AG08396 (cell line): Measurements from ENCODE around the gene LGALS14.
"Not testable (repeated sequence)": the region's sequence is repeated elsewhere in the genome, so short reads cannot be mapped to it uniquely, and the experiment has no call there.

Source experiments
- DNase-seq: peaks from one replicate; pipeline ENCODE4 v3.0.0; 2012; ENCODE audit warnings: low spot score, mixed read lengths

The LGALS14 gene, protein sequence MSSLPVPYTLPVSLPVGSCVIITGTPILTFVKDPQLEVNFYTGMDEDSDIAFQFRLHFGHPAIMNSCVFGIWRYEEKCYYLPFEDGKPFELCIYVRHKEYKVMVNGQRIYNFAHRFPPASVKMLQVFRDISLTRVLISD

GRCh38 chr19:39704181-39705044 is at the start of gene LGALS14:
Gene LGALS14 (plus strand): TSS chr19:39704481. CDS start chr19:39704529, 48 bp downstream.
- DNase-seq, result no peak

DNA sequence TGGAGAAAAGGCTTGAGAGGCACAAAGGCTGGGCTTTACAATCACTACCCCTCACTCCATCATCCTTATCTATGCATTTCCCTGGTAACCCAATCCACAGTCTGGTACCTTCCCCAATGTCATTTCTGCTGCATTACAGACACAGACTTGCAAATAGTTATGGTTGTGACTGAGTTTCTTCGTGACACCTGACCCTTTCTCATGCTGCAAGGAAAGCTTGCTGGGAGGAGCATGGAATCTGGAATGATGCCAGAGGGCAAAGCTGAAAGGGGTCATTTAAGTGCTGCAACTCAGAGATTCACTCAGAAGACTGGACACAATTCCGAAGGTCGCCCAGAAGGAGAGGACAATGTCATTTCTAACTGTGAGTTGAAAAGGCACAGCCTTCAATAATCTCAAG is 48.7 kb upstream of the LGALS14 start, which contains the start of gene LGALS16:
Gene LGALS16 (plus strand): TSS at position 301 of the 400 bp plus-strand sequence. CDS start 49 bp downstream, at position 350.
- DNase-seq, result no peak

DNA sequence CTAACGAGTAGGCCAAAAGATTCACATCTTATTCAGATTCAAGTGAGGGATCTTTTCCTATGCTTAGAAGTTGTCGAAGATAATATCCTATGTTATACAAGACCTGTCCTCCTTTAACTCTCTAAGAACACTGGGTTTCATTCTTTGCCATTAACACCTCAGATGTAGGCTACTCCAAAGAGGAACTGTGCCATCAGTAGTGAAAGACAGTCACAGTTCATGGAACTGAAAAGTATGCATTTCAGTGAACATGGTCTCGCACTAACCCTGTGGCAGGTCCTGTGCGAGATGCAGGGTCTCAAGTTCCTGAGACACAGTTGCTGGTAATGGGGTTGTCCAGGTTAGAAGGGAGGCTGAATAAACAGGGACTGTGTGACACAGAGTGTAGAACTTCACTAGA is 44.5 kb upstream of the LGALS14 start:
- DNase-seq, result no peak

- no peak for DNase-seq
Measured at GRCh38 chr19:39660661-39661060, 43.6 kb upstream of the LGALS14 start.

DNA sequence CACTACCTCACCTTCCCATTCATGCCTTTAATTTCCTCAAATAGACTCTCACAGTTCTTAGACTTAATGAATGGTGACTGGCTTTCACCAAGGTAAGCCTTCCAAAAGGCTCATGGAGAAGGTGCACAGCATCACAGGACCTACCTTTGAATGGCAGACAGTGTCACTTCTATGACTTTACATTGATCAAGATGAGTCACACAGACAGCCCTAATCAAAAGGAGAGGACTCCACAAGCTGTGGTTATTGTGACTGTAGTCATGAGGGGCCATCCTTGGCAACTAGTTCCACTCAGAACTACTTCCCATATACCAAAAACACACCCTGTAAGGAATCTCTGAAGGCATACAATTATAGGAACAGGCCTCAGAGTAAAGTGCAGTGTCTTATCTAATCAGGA is 42.7 kb upstream of the LGALS14 start:
- DNase-seq, result no peak

DNA sequence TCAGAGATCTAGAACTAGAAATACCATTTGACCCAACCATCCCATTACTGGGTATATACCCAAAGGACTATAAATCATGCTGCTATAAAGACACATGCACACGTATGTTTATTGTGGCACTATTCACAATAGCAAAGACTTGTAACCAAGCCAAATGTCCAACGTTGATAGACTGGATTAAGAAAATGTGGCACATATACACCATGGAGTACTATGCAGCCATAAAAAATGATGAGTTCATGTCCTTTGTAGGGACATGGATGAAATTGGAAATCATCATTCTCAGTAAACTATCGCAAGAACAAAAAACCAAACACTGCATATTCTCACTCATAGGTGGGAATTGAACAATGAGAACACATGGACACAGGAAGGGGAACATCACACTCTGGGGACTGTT is 34.4 kb upstream of the LGALS14 start:
- DNase-seq, result not testable (repeated sequence)

GRCh38 chr19:39670998-39671397 is 33.3 kb upstream of the LGALS14 start:
- no peak for DNase-seq

- DNase-seq, result peak; percentile 28
Measured at GRCh38 chr19:39671739-39672363, 32.4 kb upstream of the LGALS14 start.

DNA sequence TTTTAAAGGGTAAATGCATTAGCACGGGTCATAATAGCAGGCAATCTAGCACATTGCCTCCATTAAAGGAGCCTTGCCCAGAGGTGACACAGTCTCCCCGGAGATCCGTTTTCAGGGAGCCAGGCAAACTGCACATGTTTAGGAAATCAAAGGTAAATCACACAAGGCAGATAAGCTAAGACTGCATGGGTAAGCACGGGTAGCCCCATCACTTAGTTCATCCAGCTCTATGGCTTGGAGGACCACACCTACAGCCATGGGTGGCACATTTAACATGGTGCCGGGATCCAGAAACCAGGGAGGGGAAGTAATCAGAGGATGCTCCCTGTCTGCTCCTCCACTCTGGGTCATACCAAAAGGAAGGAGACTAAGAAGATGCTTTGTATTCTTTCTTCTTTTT is 31.8 kb upstream of the LGALS14 start:
- no peak for DNase-seq

DNA sequence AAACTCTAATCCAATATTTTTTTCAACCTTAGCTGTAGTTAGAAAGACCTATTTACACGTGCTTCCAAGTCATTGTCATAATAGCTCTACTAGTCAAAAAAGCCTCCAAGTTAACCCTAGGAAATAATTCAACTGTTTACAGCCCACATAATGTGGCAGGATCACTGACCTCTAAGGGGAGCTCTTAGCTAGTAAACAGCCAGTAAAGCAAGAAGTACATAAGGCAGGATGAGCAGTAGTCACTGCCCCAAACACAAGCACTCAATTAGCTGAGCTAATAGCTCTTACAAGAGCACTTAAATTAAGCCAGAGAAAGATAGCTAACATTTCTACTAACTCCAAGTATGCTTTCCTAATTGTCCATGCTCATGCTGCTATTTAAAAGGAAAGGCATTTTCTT is 30.4 kb upstream of the LGALS14 start:
- not testable (repeated sequence) for DNase-seq

- no peak for DNase-seq
Measured at GRCh38 chr19:39676004-39676403, 28.3 kb upstream of the LGALS14 start.

DNA sequence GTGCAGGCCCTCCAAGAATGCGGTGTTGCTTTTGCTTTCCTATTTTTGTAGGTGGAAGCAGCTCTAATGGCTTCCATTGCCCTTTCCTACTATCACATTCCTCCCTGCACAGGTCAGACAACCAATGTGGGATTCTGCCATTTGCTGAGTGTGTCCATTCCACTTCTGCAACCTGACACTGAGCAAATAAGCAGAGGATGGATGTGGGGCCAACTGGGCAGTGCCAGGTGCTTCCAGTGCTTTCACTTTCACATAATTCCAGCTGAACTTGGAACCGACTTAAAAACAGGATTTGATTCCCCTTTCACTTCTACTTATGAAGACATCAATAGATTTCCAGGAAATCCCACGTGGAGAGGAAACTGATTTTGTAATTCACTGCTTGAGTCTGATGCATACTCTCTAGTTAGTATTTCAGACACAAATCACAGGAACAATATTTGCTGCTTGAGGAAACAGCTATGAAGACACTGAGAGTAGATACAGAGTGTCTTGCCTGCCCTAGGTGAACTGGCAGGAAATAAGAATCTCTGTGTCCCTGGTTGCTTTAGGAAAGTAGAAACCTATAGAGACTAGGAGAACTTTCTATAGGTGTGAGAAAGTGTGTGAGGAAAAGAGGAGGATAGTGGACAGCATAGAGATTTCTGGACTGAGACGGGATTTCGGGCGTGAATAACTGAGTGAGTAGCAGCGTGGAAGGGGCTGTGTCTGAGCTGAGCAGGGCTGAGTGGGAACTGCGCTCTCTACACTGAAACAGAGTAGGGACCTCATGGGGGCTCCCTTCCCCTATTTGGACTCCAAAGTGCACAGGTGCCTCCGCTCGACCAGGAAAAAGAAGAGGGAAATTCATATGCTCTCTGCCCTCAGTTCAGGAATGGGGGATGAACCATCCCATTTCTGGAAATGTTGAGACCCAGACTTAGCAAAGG is 26.1 kb upstream of the LGALS14 start:
- peak; percentile 7 for DNase-seq

DNA sequence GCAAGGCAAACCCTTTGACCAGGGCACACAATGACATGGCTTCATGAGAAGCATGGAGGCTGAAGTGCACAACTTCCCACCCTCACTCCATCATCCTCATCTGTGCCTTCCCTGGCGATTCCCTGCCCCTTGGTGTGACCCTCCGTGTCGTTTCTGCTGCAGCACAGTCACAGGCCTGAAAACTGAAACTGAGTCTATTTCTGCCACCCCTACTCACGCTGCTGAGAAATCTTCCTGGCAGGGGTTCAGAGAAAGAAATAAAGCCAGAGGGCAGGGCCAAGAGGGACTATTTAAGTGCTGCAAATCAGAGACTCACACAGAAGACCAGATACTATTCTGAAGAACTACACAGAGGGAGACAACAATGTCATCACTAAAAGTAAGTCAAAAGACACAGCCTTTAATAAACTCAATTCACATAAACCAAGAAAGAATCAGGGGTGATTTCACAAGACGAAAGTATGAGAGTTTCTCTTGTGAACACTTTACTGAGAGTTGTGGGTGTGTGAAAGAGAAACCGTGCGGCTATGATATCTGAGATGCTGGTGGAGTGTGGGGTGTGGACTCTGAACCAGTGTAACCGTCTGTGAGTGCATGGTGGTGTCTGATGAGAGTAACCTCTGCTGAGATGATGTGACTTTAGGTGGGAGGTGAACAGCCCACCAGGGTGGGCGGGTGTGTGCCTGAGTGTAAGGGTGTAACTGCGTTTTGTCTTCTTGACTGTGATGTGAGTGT is 25.1 kb upstream of the LGALS14 start:
- no peak for DNase-seq

GRCh38 chr19:39679791-39680168 is 24.5 kb upstream of the LGALS14 start:
- DNase-seq, result no peak

DNA sequence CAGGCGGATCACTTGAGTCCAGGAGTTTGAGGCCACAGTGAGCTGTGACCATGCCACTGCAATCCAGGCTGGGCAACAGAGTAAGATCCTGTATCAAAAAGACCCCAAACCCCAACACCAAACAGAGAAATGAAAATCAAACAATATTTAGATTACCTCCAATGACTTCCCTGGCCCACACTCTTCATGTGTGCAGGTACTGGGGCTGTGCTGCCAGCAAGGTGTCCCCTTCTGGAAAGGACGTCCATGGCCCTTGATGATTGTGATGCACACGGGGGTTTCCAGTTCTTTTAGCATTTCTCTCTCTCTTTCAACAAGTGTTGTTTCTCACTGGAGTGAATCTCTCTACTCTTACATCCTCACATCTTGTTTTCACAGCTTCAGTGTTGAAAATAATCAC is 23.7 kb upstream of the LGALS14 start:
- DNase-seq, result no peak

- DNase-seq, result no peak
Measured at GRCh38 chr19:39681416-39681815, 22.9 kb upstream of the LGALS14 start.

DNA sequence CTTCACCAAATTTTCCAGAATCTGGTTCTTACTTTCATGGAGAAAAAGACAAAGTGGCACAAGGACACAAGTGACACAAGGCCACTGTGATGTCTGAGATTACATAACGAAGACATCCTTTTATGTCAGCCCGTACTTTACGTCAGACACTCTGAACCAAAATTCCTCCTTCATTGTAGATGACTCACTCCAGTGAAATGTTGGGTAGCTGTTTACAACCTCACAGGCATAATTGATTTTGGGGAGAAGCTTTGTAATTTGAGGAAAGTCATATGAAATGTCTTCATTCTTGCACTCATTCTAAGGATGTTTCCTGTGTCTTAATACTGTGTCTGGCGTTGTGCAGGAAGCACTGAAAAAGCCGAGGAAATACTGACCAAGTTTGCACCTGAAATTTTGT is 20.0 kb upstream of the LGALS14 start:
- no peak for DNase-seq

DNA sequence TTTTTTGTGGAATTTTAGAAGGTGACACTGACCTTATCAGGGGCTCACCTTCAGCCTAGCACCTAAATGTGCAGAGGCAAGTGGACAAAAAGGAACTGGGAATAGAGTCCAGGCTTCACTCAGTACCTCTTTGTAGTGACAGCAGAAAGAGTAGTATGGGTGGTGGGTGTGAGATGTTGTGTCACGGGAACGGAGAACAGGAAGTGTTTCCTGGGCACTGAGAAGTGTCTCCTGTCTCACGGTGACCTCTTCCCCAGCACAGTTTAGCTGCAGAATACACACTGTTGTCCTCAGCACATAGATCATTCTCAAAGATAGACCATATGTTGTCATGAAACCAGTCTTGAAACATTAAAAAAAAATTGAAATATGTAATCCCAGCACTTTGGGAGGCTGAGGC is 17.5 kb upstream of the LGALS14 start:
- DNase-seq, result no peak

DNA sequence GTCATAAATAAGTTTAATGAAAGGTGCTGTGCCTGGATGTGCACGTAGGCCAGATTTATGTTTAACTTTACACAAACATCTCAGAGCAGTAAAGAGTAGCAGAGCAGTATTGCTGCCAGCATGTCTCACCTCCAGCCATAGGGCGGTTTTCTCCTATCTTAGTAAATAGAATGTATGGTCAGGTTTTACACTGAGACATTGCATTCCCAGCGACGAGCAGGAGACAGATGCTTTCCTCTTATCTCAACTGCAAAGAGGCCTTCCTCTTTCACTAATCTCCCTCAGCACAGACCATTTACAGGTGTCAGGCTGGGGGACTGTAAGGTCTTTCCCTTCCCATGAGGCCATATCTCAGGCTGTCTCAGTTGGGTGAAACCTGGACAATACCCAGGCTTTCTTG is 15.6 kb upstream of the LGALS14 start:
- DNase-seq, result not testable (repeated sequence)

DNA sequence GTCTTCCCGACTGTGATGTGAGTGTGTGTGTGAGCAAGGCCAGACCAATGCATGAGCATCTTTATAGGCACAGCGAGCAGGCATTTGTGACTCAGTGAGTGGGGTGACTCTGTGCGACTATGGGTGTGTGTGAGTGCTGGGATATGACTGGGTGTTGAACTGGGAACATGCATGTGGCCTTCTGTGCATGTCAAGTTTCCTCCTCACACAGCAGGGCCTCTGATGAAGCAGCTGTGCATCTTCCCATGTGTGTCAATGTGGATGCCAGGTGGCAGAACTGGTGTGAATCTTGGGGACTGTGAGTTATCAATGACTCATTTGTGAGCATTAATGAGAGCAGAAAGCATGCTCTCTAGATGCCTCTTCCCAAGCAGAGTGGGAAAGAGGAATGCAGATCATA is 12.1 kb upstream of the LGALS14 start:
- DNase-seq, result no peak

- no peak for DNase-seq
Measured at GRCh38 chr19:39692822-39693221, 11.5 kb upstream of the LGALS14 start.
